HG03066 (cell line): ENCODE data around the gene CADM1.

ENCODE experiments used
- ATAC-seq: cut with Tn5 transposase; IDR thresholded peaks from one replicate; pipeline ENCODE4 v1.9.1; 2021; ENCODE audit warnings: low read depth; ENCODE audit not compliant: unreplicated experiment

The CADM1 gene

GRCh38 chr11:115363921-115364320 lies 140.3 kb downstream of the CADM1 start:
- no peak for ATAC-seq

GRCh38 chr11:115363426-115363825 lies 140.8 kb downstream of the CADM1 start:
- ATAC-seq, result no peak

GRCh38 chr11:115362997-115363396 lies 141.2 kb downstream of the CADM1 start:
- no peak for ATAC-seq

GRCh38 chr11:115361025-115361424 lies 143.2 kb downstream of the CADM1 start:
- ATAC-seq, result no peak

DNA sequence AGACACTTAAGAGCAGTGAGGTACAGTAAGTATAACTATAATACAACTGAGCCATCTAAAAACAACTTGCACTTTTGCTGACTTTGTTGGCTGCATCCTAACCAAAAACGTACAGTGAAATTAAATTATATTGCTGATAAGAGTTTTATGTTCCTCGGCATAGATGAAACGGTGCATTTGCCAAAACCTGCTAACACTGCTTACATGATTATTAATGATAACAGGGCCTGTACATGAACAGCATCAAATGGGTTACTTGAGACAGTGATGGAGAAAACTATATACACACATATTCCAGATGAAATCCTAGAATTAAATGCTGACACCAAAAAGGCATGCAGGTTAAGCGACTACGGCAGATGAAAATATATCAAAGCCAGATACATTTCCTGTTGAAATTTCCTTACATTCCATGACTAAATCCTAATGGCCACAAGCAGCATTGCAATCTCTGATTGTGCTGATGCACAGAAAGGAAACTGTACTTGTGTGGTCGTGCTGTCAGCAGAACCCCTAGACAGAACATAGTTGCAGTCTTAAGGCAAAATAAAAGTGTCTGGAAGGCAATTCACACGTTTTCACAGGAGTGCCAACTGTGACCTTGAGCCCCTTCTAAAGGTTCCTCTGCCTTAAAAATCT lies 143.9 kb downstream of the CADM1 start:
- ATAC-seq, result no peak

DNA sequence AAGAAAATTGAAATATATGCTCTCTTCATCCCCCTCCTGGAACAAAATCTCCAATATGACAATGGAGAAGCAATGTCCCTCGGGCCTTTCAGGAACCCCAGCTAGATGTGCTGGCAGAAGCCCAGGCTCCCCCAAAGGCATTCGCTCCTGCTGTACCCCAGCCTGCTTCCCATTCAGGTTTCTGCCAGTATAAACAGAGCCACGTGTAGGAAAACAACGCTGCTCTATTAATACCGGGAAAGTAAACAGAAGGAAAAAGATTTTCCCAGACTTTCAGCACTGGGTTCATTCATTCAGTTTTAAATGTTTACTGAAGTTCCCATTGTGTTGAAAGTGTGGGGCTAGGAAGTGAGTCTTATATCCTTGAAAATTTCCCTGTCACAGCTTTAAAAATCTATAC lies 147.1 kb downstream of the CADM1 start:
- ATAC-seq, result no peak

DNA sequence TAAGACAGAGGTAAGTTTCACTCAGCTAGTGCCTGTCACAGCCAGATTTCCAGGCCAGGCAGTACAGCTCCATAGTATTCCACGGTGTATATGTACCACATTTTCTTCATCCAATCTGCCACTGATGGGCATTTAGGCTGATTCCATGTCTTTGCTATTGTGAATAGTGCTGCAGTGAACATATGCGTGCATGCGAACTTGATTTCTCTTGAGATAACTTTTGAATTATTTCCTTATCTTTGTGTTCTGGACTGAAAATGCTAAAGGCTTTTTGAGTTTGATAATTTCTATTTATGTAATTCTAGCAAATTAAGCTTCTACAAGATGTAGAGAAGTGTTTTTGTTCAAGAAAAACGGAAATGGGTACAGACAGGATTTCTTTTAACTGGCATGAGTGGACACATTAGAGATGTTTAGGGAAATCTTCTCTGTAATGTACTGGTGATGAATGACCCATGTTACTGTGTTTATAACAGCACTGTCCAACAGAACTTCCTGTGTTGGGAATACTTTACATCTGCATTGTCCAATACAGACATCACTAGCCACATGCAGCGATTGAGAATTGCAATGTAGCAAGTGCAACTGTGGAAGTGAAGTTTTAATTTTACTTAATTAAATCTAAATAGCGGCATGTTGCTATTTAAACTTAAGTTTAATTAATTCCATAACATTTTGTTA lies 151.3 kb downstream of the CADM1 start:
- no peak for ATAC-seq

GRCh38 chr11:115349335-115350017 lies 154.7 kb downstream of the CADM1 start:
- no peak for ATAC-seq

DNA sequence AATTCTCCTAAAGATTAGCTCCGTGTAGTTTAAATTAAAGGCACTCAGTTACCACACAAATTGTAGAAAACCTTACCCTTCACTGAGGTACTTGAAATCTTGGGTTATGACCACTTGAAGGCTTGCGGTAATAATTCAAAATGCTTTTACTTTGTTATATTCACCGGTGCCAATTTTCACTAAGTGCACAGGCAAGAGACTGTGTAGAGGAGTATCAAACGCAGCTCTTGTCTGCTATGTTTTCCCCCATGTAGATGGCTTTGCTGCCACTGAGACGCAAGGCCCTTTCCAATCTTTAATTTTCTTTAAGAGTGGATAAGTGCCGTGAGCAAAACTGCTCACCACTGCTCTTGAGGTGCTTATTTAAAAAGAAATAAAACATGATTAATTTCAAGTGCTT lies 155.8 kb downstream of the CADM1 start:
- no peak for ATAC-seq

- no peak for ATAC-seq
Observed at GRCh38 chr11:115347106-115347505, 157.1 kb downstream of the CADM1 start.

- ATAC-seq, result no peak
Observed at GRCh38 chr11:115345840-115346239, 158.4 kb downstream of the CADM1 start.

DNA sequence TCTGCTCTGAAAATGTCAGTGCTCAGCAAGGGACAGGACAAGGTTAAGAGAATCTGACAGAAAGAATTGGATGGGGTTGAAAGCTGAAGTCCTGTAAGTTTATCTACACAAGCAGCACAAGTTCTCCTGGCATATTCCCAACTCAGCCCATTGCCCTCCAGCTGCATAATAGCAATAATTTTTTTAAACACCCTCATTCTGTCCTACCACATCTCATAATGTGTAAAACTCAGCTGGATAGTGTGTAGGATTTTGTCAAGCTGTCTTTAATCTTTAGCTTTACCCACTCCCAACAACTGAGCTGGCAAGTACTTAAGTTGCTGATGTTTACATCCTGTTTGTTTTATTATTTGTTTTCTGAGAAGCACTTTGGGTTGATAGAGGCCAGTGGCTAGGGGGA lies 158.9 kb downstream of the CADM1 start:
- no peak for ATAC-seq

GRCh38 chr11:115344846-115345245 lies 159.4 kb downstream of the CADM1 start:
- ATAC-seq, result no peak

- no peak for ATAC-seq
Observed at GRCh38 chr11:115342142-115342541, 162.1 kb downstream of the CADM1 start.

DNA sequence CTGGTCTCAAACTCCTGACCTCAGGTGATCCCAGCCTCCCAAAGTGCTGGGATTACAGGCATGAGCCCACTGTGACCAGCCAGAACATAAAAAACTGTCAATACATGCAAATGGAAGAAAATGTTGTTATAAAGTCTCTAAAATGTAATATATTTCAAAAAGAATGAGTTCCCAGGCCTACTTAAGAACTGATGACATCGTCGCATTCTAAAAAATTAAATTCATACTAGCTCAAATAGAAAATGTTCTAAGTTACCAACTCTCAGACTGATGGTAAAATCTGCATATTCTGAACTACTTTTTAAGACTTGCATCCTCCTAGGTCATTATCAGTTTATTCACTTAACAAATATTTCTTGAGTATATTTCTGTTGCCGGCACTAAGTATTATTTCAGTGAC lies 163.3 kb downstream of the CADM1 start:
- ATAC-seq, result no peak

- no peak for ATAC-seq
Observed at GRCh38 chr11:115338476-115338875, 165.7 kb downstream of the CADM1 start.

DNA sequence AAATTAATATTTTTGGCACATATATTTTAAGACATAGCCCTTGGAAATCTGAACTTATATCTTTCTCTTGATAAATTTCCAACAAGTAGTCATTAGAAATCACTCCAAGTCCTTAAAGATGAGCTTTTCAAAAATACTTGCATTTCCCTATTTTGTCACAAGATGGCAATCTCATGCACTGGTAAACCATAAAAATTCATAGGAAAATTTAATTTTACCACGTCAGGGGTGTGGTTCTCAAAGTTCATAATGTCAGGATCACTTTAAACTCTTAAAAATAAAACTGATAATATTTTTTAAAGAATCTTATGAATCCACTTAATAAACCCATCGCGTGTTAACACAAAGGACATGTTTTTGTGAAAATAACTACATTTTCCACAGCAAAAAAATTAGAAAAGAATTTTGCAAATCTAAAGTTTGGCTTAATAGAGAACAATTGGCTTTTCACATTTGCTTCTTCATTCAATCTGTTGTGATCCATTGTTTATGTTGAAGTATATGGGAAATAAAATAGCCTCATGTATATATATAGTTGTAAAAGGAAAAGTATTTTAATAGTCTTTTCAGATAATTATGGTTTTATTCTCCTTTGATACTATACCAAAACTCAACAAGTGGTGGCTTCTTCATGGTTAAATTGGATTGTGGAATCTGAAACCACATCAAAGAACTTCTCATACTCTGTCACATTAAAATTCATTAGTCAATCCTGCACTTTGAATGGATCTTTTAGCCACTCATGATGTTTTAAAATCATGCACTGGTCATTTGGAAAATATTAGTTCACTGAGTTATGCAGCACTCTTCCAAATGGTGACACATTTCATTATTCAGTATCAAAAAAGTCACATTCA lies 169.1 kb downstream of the CADM1 start:
- ATAC-seq, result no peak

DNA sequence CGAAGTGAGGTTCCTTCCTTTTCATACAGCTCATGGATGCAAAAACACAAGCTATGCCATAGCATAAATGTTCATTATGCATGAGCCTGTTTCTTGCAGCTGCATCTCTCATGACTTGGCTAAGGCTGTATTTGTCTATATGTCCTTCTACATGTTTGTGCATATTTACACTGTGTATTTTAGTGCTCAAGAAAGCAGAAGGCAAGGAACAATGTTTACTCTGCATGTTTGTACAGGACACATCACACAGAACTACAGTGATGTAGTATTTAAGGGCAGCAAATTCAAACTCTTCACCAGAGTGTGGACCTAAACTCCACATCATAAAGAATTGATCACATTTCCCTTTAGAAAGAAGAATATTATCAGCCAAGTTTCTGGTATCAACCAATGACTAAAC lies 170.3 kb downstream of the CADM1 start:
- no peak for ATAC-seq

- ATAC-seq, result no peak
Observed at GRCh38 chr11:115333121-115333520, 171.1 kb downstream of the CADM1 start.

- no peak for ATAC-seq
Observed at GRCh38 chr11:115330684-115331482, 173.3 kb downstream of the CADM1 start.
